Occipital lobe (tissue), 2 donors: ENCODE data around the gene MOCOS. TPM values are rescaled to one million over a fixed set of nuclear protein-coding genes. Genes with fewer than 3 reads are reported as not detected.
"Not testable (repeated sequence)": the region's sequence is repeated elsewhere in the genome, so short reads cannot be mapped to it uniquely, and the experiment has no call there.

ENCODE experiments used
- DNase-seq: peaks from one replicate; lab custom pipeline; 2025; lab: John Stamatoyannopoulos, UW
- total RNA-seq: library from RNA; depleted of rRNA; stranded (reverse); fragments of >200 nt; gene quantifications from one replicate; pipeline ENCODE4 v1.2.3, GENCODE V29; 2014

MOCOS gene, protein sequence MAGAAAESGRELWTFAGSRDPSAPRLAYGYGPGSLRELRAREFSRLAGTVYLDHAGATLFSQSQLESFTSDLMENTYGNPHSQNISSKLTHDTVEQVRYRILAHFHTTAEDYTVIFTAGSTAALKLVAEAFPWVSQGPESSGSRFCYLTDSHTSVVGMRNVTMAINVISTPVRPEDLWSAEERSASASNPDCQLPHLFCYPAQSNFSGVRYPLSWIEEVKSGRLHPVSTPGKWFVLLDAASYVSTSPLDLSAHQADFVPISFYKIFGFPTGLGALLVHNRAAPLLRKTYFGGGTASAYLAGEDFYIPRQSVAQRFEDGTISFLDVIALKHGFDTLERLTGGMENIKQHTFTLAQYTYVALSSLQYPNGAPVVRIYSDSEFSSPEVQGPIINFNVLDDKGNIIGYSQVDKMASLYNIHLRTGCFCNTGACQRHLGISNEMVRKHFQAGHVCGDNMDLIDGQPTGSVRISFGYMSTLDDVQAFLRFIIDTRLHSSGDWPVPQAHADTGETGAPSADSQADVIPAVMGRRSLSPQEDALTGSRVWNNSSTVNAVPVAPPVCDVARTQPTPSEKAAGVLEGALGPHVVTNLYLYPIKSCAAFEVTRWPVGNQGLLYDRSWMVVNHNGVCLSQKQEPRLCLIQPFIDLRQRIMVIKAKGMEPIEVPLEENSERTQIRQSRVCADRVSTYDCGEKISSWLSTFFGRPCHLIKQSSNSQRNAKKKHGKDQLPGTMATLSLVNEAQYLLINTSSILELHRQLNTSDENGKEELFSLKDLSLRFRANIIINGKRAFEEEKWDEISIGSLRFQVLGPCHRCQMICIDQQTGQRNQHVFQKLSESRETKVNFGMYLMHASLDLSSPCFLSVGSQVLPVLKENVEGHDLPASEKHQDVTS
- total RNA-seq: 0.16 TPM

DNA sequence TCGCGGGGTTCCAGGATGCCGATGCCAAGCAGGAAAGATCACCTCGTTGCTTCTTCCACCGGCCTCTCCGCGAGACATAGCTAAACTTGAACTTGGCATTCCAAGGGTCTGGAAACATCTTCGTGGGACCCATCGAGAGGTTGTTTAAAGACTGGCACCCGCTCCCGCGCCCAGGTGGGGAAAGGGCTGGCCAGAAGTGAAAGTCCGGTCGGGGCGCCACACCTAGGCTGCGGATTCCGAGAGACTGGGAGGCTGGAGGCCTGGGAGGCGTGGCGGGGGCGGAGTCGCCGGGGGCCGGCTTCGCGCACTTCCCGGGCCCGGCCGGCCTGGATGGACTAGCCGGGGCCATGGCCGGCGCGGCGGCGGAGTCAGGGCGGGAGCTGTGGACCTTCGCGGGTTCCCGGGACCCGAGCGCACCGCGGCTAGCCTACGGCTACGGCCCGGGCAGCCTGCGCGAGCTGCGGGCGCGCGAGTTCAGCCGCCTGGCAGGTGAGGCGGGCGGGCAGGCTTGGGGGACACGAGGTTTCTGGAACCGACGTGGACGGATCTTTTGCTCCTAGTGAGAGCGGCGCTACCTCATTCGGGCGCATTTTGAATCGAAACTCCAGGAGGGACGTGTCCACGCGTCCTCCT, at the start of gene MOCOS:
MOCOS (plus strand) TSS at position 305 of the 633 bp plus-strand sequence; CDS start at position 348, 43 bp downstream.
- no peak for DNase-seq

DNA sequence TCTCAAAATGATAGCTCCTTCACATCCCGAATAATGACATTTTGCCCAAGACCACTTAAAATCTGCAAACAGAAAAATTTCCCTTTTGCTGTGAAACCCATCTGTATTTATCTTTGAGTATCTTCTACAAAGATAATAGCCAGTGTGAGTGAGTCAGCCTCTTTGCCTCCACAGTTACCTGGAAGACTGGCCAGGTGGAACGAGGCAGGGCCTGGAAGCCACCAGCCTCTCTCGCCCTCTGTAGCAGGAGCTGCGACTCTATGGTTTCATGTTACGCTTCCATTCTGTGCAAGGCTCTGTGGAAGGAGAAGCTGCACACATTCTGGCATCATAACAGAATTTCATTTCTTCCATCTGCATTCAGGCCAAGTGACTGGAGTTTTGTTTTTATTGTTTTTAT, 48.1 kb upstream of the MOCOS start:
- no peak for DNase-seq

DNA sequence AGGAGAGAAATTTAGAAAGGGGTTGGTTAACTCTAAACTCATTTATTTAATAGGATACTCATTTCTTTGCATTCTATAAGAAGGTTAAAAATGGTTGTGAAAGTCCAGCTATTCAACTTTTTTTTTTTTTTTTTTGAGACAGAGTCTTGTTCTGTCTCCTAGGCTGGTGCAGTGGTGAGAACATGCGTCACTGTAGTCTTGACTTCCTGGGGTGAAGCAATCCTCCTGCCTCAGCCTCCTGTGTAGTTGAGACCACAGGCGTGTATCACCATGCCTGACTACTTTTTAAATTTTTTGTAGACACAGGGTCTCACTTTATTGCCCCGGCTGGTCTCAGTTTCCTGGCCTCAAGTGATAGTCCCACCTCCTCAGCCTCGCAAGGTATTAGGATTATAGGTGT, 45.7 kb upstream of the MOCOS start:
- no peak for DNase-seq

DNA sequence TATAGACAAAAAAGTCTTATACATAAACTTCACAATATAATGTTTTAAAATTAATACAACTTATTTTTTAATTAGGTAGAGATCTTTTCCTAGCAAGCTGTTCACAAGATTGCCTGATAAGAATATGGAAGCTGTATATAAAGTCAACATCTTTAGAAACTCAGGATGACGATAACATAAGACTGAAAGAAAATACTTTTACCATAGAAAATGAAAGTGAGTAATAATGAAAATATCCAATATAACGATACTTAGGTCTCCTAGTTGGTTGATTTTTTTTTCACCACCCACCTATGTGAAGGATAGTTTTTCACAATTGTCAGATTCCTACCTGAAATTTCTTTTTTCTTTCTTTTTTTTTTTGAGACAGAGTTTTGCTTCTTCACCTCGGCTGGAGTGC, 44.5 kb upstream of the MOCOS start:
- DNase-seq: no peak

DNA sequence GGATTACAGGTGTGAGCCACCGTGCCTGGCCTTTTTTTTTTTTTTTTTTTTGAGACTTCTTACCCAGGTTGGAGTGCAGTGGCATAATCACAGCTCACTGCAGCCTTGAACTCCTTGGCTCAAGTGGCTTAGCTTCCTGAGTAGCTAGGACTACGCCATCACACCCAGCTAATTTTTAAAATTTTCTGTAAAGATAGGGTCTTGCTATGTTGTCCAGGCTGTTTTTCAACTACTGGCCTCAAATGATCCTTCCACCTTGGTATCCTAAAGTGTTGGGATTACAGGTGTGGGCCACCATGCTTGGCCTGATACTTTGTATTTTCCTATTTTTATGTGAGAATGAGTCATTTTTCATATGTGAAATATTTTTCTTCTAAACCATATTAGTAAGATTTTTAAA, 43.9 kb upstream of the MOCOS start:
- no peak for DNase-seq

DNA sequence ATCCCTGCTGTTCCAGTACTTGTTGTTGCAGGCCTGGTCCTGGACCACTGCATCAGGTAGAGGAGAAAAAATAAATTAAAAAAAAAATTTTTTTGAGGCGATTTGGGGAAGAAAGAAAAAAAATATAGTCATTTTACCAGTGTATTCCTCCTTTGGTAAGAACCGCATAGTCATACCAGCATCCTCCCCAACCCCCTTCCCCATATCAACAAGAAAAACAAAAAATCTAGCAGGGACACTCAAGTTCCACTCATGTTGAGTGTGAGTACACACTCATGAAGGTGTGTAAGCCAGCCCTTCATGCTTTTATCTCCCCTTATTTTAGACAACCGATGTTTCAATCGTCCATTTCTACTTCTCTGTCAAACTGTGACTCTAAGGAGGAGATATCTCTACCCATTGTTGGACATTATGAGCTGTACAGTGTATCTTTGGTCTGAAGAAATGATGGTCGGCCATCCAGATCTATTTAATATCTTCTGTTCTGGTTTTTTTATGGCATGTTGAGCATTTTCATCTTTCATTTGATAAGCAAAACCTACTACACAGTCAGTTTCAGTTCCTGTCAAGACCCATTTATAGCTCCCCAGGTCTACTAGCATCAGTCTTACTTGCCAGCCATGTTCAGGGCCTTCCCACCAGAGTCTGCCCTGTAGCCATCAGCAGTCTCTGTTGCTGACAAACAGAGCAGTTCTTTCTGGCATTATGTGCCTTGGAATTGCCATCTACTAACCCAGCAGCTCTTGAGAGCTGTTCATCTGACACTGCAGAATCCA, 37.6 kb upstream of the MOCOS start:
- DNase-seq: no peak

DNA sequence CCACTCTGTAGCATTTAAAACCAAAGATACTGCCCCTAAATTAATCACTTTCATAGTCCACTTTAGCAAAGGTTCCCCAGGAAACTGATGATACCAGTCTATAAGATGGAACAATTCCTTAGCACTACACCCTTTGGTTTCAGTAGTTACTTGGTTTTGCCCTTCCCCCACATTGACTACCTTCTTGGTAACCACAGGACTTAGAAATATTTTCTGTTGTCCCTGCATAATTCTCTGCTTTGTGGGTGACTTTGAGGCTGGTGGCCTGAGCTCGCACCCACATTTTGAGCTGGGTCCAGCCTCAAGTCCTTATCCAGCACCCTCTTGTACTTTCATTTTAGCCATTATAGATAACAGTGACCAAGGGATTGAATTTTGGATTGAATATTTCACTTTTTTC, 34.5 kb upstream of the MOCOS start:
- DNase-seq: no peak

DNA sequence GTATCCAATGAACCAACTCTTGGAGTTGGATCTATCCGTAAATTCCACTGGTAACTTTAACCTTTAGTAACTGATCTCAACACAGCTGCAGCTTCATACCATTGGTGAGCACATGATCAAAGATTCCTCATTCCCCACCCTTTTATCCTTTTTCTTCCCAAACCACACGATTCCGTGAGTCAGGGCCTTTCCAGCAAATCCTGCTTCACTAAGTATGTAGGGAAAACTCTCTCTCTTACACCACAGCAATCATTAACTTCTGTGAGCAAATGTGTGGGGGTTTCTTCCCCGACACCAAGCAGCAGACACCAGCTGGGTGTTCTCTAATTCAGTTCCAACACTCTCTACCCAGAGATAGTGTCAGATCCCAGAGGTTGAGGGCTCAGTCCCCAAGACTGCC, 34.1 kb upstream of the MOCOS start:
- DNase-seq: no peak

DNA sequence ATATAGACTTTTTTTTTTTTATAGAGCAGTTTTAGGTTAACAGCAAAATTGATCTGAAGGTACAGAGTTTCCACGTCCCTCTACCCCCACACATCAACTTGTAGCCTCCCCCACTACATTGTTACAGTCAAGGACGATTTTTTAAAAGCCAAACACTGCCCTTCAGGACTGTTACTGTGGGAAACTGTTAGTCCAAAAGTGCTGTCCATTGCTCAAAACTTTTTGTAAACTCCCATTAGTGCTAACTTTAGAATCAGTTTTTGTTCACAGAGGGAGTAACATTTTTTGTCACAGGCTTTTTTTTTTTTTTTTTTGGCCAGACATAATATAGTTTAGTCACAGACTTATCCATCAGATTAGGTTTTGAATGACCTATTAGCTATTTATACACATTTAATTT, 33.5 kb upstream of the MOCOS start:
- DNase-seq: no peak

DNA sequence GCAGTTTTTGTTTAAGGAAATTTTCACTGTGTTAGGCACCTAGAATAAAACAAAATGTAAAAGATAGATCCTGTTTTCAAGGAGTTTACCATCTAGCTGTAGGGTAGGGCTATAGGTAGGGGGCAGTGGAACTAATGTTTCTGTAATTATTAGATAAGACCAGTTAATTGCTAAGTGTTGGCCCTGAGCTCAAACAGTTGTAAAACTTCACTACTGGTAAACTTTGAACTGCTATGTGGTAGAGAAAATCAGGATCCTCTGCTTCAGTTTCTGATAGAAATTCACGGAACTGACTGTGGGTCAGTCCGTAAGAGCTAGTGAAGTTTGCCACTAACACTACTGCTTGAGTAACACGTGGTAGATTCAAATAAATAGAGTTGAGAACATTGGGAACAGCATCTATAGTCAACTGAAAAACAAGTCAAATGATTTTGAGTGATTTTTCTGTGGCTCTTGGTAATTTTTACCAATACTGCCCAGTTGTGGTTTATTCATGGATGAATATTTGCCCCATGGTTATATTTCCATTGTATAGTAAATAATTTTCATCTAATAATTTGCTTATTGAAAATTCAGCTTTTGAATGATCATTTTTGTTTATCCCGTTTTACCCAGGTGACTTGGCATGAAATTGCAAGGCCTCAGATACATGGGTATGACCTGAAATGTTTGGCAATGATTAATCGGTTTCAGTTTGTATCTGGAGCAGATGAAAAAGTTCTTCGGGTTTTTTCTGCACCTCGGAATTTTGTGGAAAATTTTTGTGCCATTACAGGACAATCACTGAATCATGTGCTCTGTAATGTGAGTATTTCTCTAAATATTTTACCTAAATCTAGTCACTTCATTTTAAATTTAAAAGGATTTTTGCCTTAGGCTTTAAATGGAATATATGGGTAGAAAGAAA, 31.2 kb upstream of the MOCOS start:
- no peak for DNase-seq

DNA sequence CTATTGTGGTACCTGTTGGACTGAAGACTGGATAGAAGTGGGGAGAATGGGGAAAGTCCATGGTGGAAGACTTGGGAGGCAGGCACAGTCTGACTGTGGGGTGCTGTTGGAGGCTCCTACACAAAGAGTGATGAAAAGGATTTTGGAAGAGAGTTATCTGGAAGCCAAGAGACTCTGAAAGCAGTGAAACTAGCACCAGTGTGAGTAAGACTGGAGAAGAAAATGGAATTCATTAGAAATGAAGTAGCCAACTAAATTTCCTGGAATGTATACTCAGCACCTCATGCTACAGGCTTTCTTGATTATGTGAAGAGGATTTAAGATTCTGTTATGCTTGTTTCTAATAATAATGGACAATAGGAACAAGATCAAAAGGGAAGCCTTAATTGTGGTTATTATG, 29.9 kb upstream of the MOCOS start:
- DNase-seq: no peak

DNA sequence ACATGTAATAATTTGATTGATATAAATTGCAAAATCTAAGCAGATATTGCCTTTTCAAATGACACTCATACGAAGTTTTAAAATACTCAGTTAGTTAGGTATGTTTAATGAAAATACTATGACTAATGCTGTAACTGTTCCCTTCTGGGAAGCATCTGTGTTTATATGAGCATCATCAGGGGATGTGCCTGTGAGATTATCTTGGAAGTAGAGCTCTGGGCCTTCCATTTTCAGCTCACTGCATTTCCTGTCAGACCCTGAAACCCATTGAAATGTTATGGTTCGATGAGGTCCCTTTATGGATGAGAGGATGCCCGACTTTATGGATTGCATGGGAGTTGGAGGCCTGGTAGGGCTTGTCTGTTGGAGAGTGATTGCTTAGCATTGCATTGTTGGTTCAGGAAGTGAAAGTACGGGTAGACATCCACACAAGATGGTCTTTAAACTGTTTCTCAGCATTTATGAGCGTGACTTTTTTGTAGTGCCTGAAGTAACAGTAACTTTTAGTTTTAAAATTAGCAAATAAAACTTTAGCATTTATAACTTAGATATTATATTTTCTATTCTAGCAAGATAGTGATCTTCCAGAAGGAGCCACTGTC, 28.9 kb upstream of the MOCOS start:
- no peak for DNase-seq

DNA sequence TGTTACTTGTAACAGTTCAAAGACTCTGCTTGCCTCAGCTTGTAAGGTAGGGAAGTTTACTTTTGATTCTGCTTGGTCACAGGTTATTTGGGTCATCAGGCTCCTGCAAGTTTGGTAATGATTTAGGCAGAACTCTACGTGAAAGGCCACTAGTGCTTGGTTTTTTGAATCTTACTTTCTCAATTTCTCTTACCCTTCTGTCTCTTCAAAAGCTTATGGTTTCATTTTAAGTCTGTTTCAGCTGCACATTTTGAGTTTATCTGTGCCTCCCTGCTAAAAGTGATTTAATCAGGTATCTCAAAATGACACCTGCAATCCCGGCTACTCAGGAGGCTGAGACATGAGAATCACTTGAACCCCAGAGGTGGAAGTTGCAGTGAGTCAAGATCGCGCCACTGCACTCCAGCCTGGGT, 26.3 kb upstream of the MOCOS start:
- no peak for DNase-seq

DNA sequence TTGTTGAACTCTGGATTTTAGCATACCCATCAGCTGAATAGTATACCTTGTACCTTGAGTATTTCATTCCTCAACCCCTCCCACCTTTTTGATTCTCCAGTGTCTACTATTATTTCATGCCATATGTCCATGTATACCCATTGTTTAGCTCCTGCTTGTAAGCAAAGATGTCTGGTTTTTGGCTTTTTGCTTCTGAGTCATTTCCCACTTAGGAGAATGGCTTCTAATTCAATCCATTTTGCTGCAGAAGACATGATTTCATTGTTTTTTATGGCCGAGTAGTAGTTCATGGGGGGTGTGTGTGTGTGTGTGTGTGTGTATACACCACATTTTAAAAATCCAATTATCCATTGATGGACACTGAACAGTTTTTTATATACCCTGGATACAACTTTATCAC, 24.3 kb upstream of the MOCOS start:
- DNase-seq: no peak

DNA sequence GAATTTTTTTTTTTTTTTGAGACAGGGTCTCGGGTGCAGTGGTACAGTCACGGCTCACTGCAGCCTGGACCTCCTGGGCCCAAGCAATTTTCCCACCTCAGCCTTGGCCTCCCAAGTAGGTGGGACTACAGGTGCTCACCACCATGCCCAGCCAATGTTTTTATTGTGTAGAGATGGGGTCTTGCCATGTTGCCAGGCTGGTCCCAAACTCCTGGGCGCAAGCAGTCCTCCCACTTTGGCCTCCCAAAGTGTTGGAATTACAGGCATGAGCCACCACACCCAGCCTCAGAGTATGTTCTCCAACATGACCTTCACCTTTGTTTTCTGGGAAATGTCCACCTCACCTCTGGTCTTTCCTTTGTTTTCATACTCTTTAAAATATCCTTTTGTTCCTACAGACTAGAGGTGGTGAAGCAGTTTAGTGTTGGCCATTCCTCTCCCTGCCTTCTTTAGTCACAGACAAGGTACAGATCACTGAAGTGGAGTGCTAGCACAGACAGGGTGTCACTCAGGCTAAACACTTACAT, 19.5 kb upstream of the MOCOS start:
- no peak for DNase-seq

DNA sequence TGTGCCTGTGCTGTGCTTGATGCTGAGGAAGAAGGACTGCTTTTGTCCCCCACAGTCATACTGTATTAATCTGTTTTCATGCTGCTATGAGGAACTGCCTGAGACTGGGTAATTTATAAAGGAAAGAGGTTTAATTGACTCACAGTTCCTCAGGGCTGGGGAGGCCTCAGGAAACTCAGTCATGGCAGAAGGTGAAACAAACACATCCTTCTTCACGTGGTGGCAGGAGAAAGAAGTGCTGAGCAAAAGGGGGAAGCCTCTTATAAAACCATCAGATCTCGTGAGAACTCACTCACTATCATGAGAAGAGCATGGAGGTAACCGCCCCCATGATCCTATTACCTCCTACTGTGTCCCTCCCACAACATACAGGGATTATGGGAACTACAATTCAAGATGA, 19.0 kb upstream of the MOCOS start:
- not testable (repeated sequence) for DNase-seq

DNA sequence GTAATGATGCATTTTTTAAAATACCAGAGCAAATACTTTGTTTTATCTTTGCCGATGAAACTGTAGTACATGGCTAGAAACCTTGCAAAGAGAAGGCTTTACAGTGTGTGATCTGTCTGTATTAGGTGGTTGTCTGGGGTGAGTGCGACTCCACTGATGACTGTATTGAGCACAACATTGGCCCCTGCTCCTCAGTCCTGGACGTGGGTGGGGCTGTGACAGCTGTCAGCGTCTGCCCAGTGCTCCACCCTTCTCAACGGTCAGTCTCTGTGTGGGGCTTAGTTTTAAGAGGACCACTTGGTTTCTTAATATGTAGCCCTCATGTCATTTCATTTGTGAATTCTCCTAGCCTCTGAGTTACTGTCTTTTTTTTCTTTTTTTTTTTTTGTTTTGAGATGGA, 17.4 kb upstream of the MOCOS start:
- DNase-seq: no peak

DNA sequence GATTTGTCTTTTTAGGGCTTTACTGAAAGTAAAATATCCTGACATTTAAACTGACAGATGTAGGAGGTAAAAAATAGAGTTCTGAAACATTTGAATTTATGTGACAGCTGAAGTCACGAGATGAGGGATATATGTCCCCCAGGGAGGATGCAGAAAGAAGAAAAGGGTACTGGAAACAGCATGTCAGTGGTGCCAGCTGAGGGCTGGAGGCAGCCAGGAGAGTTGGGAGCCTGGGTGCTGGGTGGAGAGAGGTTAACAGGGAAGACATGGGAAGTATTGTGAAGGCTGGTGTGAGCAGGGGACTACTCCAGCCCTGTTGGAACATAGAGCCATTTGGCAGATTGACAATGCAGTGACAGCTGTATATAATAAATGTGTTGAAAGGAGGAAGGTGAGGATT, 11.8 kb upstream of the MOCOS start:
- DNase-seq: no peak

DNA sequence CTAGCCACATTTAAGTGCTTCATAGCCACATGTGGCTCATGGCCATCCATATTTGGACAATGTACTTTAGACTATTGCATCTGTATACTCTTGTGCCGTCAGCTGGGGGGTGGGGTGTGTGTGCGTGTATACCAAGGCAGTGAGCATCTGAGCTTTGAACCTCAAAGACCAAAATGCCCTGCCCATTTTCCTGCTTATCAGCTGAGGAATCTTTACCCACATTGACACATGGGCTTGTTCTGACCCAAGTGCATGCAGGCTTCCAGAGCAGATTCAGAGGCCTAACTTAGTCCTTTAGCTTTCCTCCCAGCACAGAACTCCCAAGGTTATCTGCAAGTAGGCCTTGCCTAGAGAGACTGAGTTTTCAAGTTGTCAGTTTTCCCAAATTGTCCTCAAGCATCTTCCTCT, 11.1 kb upstream of the MOCOS start:
- DNase-seq: no peak

DNA sequence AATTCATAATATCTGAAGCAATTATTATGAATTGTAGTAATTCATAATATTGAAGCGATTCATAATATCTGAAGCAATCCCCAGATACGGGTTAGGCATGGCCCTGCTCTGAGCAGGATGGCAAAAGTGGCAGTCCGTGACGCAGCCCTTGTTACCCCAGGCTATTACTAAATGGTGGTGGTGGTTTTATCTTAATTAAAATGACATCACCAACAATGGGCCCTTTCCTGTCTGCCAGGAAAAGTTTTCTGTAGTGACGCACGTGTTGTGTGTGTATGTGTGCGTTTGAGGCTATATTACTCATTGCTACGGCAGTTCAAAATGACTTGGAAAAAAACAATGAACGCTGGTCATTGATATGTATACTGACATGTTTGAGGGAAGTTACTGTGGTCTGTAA, 10.6 kb upstream of the MOCOS start:
- no peak for DNase-seq
